ENCODE measurements around the gene CFAP126. TPM values are rescaled to one million over a fixed set of nuclear protein-coding genes. Genes with fewer than 3 reads are reported as not detected.

Gene CFAP126
- total and polyA plus RNA-seq, 2 of the 13 experiments (the other 11 are each of a cell fraction or from before 2014, with no cell fraction given), result not detected

DNA sequence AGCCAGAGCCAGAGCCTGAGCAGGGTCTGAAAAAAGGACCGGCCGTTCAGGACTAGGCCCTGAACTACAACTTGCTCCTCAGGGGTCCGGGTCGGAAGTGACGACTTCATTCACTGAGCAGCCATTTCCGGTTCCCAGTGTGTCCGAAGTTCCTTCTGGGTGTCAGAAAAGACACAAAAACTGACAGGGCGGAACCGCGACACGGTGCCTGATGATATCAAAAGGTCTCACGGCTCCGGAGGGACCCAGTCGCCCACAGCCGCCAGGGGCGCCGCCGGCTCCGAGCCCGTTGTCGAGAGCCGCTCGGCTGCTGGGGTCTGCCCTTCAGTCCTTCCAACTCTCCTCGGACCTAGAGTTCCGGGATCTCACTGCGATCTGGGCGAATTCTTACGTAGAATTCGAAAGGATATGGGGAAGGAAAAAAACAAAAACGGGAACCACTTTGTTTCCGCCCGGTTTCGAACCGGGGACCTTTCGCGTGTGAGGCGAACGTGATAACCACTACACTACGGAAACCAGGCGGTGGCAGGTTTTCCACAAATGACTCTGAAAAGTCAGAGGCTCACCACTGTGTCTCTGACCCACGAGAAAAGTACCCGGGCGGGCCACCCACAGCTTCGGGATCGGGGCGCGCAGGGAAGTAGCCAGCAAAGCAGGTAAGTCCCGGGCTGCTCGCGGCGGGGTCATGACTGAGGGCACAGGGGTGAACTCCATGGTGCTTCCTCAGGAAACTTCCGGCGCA lies 31.8 kb upstream of the CFAP126 start (continued):
- TF ChIP-seq, protein P1, sequence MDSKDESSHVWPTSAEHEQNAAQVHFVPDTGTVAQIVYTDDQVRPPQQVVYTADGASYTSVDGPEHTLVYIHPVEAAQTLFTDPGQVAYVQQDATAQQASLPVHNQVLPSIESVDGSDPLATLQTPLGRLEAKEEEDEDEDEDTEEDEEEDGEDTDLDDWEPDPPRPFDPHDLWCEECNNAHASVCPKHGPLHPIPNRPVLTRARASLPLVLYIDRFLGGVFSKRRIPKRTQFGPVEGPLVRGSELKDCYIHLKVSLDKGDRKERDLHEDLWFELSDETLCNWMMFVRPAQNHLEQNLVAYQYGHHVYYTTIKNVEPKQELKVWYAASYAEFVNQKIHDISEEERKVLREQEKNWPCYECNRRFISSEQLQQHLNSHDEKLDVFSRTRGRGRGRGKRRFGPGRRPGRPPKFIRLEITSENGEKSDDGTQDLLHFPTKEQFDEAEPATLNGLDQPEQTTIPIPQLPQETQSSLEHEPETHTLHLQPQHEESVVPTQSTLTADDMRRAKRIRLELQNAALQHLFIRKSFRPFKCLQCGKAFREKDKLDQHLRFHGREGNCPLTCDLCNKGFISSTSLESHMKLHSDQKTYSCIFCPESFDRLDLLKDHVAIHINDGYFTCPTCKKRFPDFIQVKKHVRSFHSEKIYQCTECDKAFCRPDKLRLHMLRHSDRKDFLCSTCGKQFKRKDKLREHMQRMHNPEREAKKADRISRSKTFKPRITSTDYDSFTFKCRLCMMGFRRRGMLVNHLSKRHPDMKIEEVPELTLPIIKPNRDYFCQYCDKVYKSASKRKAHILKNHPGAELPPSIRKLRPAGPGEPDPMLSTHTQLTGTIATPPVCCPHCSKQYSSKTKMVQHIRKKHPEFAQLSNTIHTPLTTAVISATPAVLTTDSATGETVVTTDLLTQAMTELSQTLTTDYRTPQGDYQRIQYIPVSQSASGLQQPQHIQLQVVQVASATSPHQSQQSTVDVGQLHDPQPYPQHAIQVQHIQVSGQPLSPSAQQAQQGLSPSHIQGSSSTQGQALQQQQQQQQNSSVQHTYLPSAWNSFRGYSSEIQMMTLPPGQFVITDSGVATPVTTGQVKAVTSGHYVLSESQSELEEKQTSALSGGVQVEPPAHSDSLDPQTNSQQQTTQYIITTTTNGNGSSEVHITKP (CRISPR knock-in tag; IDR thresholded peaks at IDR 0.05; ENCODE audit: low read depth), result 0 out of 2 replicates have a peak, but pooled peaks have one; percentile 11
- TF ChIP-seq MBNL3 (CRISPR knock-in tag; conservative IDR thresholded peaks at IDR 0.05), result no peak
- TF ChIP-seq, protein P2, sequence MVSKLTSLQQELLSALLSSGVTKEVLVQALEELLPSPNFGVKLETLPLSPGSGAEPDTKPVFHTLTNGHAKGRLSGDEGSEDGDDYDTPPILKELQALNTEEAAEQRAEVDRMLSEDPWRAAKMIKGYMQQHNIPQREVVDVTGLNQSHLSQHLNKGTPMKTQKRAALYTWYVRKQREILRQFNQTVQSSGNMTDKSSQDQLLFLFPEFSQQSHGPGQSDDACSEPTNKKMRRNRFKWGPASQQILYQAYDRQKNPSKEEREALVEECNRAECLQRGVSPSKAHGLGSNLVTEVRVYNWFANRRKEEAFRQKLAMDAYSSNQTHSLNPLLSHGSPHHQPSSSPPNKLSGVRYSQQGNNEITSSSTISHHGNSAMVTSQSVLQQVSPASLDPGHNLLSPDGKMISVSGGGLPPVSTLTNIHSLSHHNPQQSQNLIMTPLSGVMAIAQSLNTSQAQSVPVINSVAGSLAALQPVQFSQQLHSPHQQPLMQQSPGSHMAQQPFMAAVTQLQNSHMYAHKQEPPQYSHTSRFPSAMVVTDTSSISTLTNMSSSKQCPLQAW (CRISPR knock-in tag; IDR thresholded peaks at IDR 0.05), result peak; percentile 87
- TF ChIP-seq BCL6 (CRISPR knock-in tag; IDR thresholded peaks at IDR 0.05), result peak; percentile 17; the same call in 1 of the 2 replicates
- TF ChIP-seq, protein P3, sequence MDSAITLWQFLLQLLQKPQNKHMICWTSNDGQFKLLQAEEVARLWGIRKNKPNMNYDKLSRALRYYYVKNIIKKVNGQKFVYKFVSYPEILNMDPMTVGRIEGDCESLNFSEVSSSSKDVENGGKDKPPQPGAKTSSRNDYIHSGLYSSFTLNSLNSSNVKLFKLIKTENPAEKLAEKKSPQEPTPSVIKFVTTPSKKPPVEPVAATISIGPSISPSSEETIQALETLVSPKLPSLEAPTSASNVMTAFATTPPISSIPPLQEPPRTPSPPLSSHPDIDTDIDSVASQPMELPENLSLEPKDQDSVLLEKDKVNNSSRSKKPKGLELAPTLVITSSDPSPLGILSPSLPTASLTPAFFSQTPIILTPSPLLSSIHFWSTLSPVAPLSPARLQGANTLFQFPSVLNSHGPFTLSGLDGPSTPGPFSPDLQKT (CRISPR knock-in tag; IDR thresholded peaks at IDR 0.05; ENCODE audit: borderline replicate concordance), result no peak
- no peak for TF ChIP-seq HNRNPK (IDR thresholded peaks at IDR 0.05; ENCODE audit: low read depth, low read length, poor library complexity, severe bottlenecking)
- peak; percentile 83 for TF ChIP-seq ZNF205 (CRISPR knock-in tag; IDR thresholded peaks at IDR 0.05)
- TF ChIP-seq REL (CRISPR knock-in tag; conservative IDR thresholded peaks at IDR 0.05), result no peak; the same call in 1 of the 2 replicates
- no peak for TF ChIP-seq GLI4 (CRISPR knock-in tag; IDR thresholded peaks at IDR 0.05; ENCODE audit: borderline replicate concordance)
- peak; percentile 71; the same call in 1 of the 2 replicates for TF ChIP-seq KLF15 (CRISPR knock-in tag; IDR thresholded peaks at IDR 0.05; ENCODE audit: borderline replicate concordance)
- TF ChIP-seq, protein P4, sequence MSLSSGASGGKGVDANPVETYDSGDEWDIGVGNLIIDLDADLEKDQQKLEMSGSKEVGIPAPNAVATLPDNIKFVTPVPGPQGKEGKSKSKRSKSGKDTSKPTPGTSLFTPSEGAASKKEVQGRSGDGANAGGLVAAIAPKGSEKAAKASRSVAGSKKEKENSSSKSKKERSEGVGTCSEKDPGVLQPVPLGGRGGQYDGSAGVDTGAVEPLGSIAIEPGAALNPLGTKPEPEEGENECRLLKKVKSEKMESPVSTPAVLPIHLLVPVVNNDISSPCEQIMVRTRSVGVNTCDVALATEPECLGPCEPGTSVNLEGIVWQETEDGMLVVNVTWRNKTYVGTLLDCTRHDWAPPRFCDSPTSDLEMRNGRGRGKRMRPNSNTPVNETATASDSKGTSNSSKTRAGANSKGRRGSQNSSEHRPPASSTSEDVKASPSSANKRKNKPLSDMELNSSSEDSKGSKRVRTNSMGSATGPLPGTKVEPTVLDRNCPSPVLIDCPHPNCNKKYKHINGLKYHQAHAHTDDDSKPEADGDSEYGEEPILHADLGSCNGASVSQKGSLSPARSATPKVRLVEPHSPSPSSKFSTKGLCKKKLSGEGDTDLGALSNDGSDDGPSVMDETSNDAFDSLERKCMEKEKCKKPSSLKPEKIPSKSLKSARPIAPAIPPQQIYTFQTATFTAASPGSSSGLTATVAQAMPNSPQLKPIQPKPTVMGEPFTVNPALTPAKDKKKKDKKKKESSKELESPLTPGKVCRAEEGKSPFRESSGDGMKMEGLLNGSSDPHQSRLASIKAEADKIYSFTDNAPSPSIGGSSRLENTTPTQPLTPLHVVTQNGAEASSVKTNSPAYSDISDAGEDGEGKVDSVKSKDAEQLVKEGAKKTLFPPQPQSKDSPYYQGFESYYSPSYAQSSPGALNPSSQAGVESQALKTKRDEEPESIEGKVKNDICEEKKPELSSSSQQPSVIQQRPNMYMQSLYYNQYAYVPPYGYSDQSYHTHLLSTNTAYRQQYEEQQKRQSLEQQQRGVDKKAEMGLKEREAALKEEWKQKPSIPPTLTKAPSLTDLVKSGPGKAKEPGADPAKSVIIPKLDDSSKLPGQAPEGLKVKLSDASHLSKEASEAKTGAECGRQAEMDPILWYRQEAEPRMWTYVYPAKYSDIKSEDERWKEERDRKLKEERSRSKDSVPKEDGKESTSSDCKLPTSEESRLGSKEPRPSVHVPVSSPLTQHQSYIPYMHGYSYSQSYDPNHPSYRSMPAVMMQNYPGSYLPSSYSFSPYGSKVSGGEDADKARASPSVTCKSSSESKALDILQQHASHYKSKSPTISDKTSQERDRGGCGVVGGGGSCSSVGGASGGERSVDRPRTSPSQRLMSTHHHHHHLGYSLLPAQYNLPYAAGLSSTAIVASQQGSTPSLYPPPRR (CRISPR knock-in tag; IDR thresholded peaks at IDR 0.05; ENCODE audit: borderline replicate concordance), result peak; percentile 20; the same call in 1 of the 2 replicates
- TF ChIP-seq, protein P5, sequence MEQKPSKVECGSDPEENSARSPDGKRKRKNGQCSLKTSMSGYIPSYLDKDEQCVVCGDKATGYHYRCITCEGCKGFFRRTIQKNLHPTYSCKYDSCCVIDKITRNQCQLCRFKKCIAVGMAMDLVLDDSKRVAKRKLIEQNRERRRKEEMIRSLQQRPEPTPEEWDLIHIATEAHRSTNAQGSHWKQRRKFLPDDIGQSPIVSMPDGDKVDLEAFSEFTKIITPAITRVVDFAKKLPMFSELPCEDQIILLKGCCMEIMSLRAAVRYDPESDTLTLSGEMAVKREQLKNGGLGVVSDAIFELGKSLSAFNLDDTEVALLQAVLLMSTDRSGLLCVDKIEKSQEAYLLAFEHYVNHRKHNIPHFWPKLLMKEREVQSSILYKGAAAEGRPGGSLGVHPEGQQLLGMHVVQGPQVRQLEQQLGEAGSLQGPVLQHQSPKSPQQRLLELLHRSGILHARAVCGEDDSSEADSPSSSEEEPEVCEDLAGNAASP (CRISPR knock-in tag; IDR thresholded peaks at IDR 0.05; ENCODE audit: borderline replicate concordance), result peak; percentile 59; the same call in 1 of the 2 replicates

Data from HepG2 (cell line).